AG04449 (cell line): ENCODE data around the gene C5AR1.
"Not testable (repeated sequence)": the region's sequence is repeated elsewhere in the genome, so short reads cannot be mapped to it uniquely, and the experiment has no call there.

Experiments
- CTCF ChIA-PET: fragments of 350-600 bp; formaldehyde crosslinking; extraction: SDS; loops from one replicate; lab custom pipeline; 2021; ENCODE audit warnings: antibody characterized with exemption; lab: Yijun Ruan, JAX
- POLR2A ChIA-PET: fragments of 400-600, 350-600 bp; formaldehyde crosslinking; extraction: SDS; loops from one replicate; lab custom pipeline; 2020; ENCODE audit warnings: antibody characterized with exemption, inconsistent platforms; lab: Yijun Ruan, JAX
- DNase-seq: peaks from one replicate; pipeline ENCODE4 v3.0.0-alpha.2; 2010; ENCODE audit warnings: low read depth, low spot score
- H3K4me3 ChIP-seq: 2 replicates; pipeline ENCODE4 v1.5.1; 2011; ENCODE audit warnings: low read depth, mild to moderate bottlenecking, control low read depth, low read length
- TF ChIP-seq, protein P1 (sequence below): IDR thresholded peaks from one replicate; pipeline ENCODE4 v1.5.1; 2011; ENCODE audit warnings: mild to moderate bottlenecking, moderate library complexity, low read length, control low read depth, inconsistent platforms; ENCODE audit not compliant: insufficient read depth; ENCODE audit errors: missing control alignments

Gene C5AR1

DNA sequence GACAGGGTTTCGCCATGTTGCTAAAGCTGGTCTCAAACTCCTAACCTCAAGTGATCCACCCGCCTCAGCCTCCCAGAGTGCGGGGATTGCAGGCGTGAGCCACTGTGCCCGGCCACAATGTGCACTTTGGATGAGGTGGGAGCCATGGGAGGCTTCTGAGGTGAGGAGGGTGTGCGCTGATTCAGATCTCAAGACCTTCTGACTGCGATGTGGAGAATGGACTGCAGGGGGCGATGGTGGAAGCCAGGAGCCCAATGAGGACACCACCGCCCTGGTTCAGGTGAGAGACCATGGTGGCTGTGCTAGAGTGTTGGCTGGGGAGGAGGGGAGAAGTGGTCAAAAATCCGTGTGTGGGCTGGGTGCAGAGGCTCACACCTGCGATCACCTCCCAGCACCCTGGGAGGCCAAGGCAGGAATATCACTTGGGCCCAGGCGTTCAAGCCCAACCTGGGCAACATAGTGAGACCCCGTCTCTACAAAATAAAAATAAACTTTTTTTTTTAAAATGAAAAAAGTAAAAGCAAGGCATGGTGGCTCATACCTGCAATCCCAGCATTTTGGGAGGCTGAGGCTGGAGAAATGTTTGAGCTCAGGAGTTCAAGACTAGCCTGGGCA, 29.4 kb upstream of the C5AR1 start:
- H3K4me3 ChIP-seq = no peak overlapping the region
- TF ChIP-seq, protein P1, sequence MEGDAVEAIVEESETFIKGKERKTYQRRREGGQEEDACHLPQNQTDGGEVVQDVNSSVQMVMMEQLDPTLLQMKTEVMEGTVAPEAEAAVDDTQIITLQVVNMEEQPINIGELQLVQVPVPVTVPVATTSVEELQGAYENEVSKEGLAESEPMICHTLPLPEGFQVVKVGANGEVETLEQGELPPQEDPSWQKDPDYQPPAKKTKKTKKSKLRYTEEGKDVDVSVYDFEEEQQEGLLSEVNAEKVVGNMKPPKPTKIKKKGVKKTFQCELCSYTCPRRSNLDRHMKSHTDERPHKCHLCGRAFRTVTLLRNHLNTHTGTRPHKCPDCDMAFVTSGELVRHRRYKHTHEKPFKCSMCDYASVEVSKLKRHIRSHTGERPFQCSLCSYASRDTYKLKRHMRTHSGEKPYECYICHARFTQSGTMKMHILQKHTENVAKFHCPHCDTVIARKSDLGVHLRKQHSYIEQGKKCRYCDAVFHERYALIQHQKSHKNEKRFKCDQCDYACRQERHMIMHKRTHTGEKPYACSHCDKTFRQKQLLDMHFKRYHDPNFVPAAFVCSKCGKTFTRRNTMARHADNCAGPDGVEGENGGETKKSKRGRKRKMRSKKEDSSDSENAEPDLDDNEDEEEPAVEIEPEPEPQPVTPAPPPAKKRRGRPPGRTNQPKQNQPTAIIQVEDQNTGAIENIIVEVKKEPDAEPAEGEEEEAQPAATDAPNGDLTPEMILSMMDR = peak; percentile 39
- ChIA-PET POLR2A (no interaction called here), CTCF (interaction anchor here (0.8 to 1.6 kb wide), 5 partner anchors 13 to 148 kb away, joined by 3 to 7 read pairs (median 4); no protein-coding TSS in a partner anchor)
- no peak for DNase-seq

DNA sequence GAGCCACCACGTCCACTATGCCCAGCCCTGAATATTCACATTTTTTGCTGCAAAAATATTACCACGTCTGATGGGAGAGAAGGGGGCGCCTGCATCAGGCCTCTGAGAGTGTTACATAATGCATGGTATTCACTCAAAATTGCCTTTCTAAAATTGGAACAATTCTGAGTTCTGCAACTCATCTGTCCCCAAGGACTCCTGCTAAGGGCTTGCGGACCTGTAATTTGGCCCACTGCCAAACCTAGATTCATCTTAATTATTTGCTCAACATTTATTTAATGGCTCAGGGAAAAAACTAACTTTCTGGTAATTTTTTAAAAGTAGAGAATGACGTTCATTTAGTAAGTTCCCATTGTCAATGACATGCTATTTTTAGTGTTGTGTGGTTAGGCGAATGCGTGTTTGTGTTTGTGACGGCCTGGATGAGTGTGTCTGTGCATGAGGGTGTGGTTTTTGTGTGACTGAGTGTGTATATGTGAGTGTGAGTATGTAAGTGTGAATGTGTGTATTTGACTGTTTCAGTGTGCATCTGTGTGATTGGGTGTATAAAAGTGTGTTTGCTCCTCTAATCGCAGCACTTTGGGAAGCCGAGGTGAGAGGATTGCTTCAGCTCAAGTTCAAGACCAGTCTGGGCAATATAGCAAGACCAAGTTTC, 26.1 kb upstream of the C5AR1 start:
- ChIA-PET CTCF (interaction anchor here (1.0 to 18.7 kb wide), 8 partner anchors 7 to 145 kb away, joined by 3 to 284 read pairs (median 24); partner anchors contain the start of genes DHX34 and INAFM1), POLR2A (no interaction called here)
- DNase-seq = no peak
- TF ChIP-seq, protein P1 = no peak
- H3K4me3 ChIP-seq = no peak overlapping the region

DNA sequence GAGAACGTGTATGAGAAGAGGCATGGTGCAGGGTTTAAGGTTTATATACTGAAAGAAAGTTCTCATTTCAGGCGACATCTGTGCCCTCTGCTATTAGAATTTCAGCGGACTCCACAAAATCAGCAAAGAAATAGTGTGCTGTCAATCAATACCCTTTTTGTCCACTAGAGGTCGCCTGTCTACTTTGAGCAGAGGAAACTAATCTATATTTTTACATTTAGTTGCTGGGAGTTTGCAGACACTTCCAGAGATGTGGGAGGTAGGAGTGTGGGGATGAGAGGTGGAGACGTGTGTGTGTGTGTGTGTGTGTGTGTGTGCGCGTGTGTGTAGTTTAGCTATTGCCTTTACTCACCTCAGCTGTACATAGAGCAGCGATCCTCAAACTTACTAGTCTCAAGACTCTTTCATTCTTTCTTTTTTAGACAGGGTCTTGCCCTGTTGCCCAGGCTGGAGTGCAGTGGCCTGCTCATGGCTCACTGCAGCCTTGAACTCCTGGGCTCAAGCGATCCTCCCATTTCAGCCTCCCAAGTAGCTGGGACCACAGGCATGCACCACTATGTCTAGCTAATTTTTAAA, 25.2 kb upstream of the C5AR1 start:
- CTCF ChIA-PET = interaction anchor here (0.7 to 18.7 kb wide), 24 partner anchors 8 to 423 kb away, joined by 3 to 284 read pairs (median 4); partner anchors contain the start of genes INAFM1 and KPTN
- no peak overlapping the region for H3K4me3 ChIP-seq
- POLR2A ChIA-PET = no interaction called here
- no peak for DNase-seq
- TF ChIP-seq, protein P1 = peak; percentile 67

DNA sequence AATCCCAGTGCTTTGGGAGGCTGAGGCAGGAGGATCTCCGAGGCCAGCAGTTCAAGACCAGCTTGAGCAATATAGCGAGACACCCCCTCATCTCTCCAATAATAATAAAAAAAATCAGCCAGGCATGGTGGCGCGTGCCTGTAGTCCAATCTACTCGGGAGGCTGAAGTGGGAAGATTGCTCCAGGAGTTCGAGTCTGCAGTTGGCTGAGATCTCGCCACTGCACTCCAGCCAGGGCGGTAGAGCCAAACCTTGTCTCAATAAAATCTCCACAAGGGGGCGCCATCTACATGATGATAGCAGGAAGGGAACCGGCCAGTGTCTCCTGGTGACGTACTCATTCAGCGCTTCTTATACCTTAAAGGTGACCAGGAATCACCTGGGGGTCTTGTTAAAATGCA, 13.6 kb upstream of the C5AR1 start:
- CTCF ChIA-PET = interaction anchor here (0.6 to 18.7 kb wide), 24 partner anchors 10 to 411 kb away, joined by 3 to 284 read pairs (median 4); partner anchors contain the start of genes C5AR1, CCDC9, DHX34 and MEIS3
- DNase-seq = no peak
- POLR2A ChIA-PET = no interaction called here
- no peak overlapping the region for H3K4me3 ChIP-seq
- TF ChIP-seq, protein P1 = peak; percentile 66

DNA sequence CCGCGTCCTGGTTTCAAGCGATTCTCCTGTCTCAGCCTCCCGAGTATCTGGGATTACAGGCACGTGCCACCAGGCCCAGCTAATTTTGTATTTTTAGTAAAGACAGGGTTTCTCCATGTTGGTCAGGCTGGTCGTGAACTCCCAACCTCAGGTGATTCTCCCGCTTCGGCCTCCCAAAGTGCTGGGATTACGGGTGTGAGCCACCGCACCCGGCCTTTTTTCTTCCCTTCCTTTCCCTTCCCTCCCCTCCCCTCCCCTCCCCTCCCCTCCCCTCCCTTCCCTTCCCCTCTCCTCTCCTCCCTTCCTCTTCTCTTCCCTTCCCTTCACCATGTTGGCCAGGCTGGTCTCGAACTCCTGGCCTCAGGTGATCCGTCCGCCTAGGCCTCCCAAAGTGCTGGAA, 8.8 kb upstream of the C5AR1 start:
- POLR2A ChIA-PET, DNase-seq, H3K4me3 ChIP-seq: not testable (repeated sequence)
- CTCF ChIA-PET = interaction anchor here (0.6 to 1.0 kb wide), 2 partner anchors 127 to 136 kb away, joined by 3 to 8 read pairs; no protein-coding TSS in a partner anchor

DNA sequence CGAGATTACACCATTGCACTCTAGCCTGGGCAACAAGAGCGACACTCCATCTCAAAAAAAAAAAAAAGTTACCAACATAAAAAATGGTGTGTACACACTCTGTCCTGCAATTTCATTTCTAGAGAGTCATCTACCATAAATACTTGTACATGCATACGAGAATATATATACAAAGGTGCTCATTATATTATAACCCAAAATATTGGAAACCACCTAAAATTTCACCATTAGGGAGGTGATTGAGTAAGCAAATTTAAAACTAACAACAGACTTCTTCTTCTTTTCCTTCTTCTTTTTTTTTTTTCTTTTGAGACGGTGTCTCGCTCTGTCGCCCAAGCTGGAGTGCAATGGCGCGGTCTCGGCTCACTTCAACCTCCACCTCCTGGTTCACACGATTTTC, 7.4 kb upstream of the C5AR1 start:
- no peak for DNase-seq
- TF ChIP-seq, protein P1 = no peak
- no peak overlapping the region for H3K4me3 ChIP-seq
- ChIA-PET POLR2A (no interaction called here), CTCF (interaction anchor here (1.6 to 9.8 kb wide), 3 partner anchors 7 to 89 kb away, joined by 6 to 105 read pairs (median 6); no protein-coding TSS in a partner anchor)
